Esophagus muscularis mucosa (tissue), 4 donors: Measurements from ENCODE around the gene RIC8B.

Source experiments
- CTCF ChIP-seq, 3 experiments: fragments of 200-600 bp in 2 of 3; fragments of 450-650 bp in 1 of 3; sonication (generic) in 2 of 3; IDR thresholded peaks; one replicate each; pipeline ENCODE4 v1.5.1; 2017 to 2019; ENCODE audit warnings: antibody characterized with exemption in 3 of 3, mild to moderate bottlenecking in 2 of 3, moderate library complexity in 1 of 3
- EP300 ChIP-seq: sonication (generic); formaldehyde crosslinking; IDR thresholded peaks from one replicate; pipeline ENCODE4 v1.6.1; 2017; ENCODE audit warnings: antibody characterized with exemption
- POLR2A ChIP-seq: fragments of 450-650 bp; IDR thresholded peaks from one replicate; pipeline ENCODE4 v1.6.1; 2017; ENCODE audit warnings: antibody characterized with exemption, moderate library complexity, mild to moderate bottlenecking, low read depth
- POLR2AphosphoS5 ChIP-seq, 2 donors: sonication (generic); formaldehyde crosslinking; IDR thresholded peaks; one replicate each; pipeline ENCODE4 v1.6.1; 2017; ENCODE audit warnings: antibody characterized with exemption in 2 of 2

- no peak for TF ChIP-seq POLR2A
- no peak for TF ChIP-seq CTCF (IDR thresholded peaks at IDR 0.05)
- TF ChIP-seq POLR2AphosphoS5 (IDR thresholded peaks at IDR 0.05) = no peak
- no peak for TF ChIP-seq EP300
Measured at GRCh38 chr12:106754331-106754730, 20.2 kb upstream of the RIC8B start.
